SKM-1 (cell line): ENCODE results near the gene TSPAN16.
"Not testable (repeated sequence)": the region's sequence is repeated elsewhere in the genome, so short reads cannot be mapped to it uniquely, and the experiment has no call there.

ENCODE experiments used
- DNase-seq: peaks from one replicate; lab custom pipeline; 2025; ENCODE audit not compliant: unreplicated experiment; lab: John Stamatoyannopoulos, UW

Gene TSPAN16

GRCh38 chr19:11306337-11306736 lies 10.4 kb downstream of the TSPAN16 start:
- DNase-seq: no peak

GRCh38 chr19:11320278-11320995 lies 24.5 kb downstream of the TSPAN16 start:
- DNase-seq: peak; percentile 47

GRCh38 chr19:11321191-11322126 lies 25.5 kb downstream of the TSPAN16 start:
- no peak for DNase-seq

- DNase-seq: no peak
These were observed 26.5 kb downstream of the TSPAN16 start for GRCh38 chr19:11322269-11323024.

GRCh38 chr19:11323601-11324078 lies 27.7 kb downstream of the TSPAN16 start:
- no peak for DNase-seq

GRCh38 chr19:11324079-11324661 lies 28.2 kb downstream of the TSPAN16 start:
- DNase-seq: peak; percentile 100

- DNase-seq: no peak
These were observed 28.9 kb downstream of the TSPAN16 start for GRCh38 chr19:11324748-11325389.

GRCh38 chr19:11325544-11325943 lies 29.6 kb downstream of the TSPAN16 start:
- DNase-seq: no peak

GRCh38 chr19:11330127-11330526 lies 34.2 kb downstream of the TSPAN16 start:
- no peak for DNase-seq

GRCh38 chr19:11331502-11331901 lies 35.5 kb downstream of the TSPAN16 start:
- no peak for DNase-seq

- DNase-seq: no peak
These were observed 36.9 kb downstream of the TSPAN16 start for GRCh38 chr19:11332822-11333221.

- DNase-seq: not testable (repeated sequence)
These were observed 37.9 kb downstream of the TSPAN16 start for GRCh38 chr19:11333838-11334237.

GRCh38 chr19:11335449-11336146 lies 39.6 kb downstream of the TSPAN16 start:
- DNase-seq: no peak

- DNase-seq: no peak
These were observed 41.1 kb downstream of the TSPAN16 start for GRCh38 chr19:11337080-11337479.

GRCh38 chr19:11338121-11338520 lies 42.2 kb downstream of the TSPAN16 start:
- DNase-seq: no peak

GRCh38 chr19:11338569-11339253 lies 42.8 kb downstream of the TSPAN16 start:
- no peak for DNase-seq

- DNase-seq: peak; percentile 35
These were observed 43.5 kb downstream of the TSPAN16 start, which contains the start of gene RAB3D for GRCh38 chr19:11339254-11340098. TSS of gene RAB3D (minus strand) at chr19:11339657. CDS start at chr19:11337399, 2,258 bp downstream.

- DNase-seq: not testable (repeated sequence)
These were observed 44.1 kb downstream of the TSPAN16 start for GRCh38 chr19:11340099-11340467.
